Natural killer cell (primary cell): ENCODE data around the gene COL27A1. TPM values are rescaled to one million over a fixed set of nuclear protein-coding genes. Genes with fewer than 3 reads are reported as not detected.
A peak's percentile ranks its signal among the peaks of the same experiment; 100 is the strongest.

Experiments used
- ATAC-seq, 3 donors: fragments of 150-1000 bp in 2 of 3; fragments of 200-7000 bp in 1 of 3; cut with Tn5 transposase; 1 replicate in 1 of 3; 2 replicates in 2 of 3; pipeline ENCODE4 v1.10.0; 2021; ENCODE audit warnings: mild to moderate bottlenecking in 2 of 3, moderate library complexity in 2 of 3
- DNase-seq, 2 donors: peaks; one replicate each; pipeline versions ENCODE4 v3.0.0 to v3.0.0-alpha.2; 2013 to 2021; ENCODE audit warnings: mixed read lengths in 1 of 2
- H3K27ac ChIP-seq: one replicate; pipeline ENCODE4 v1.5.1; 2013; ENCODE audit warnings: mild to moderate bottlenecking, low read length
- H3K27me3 ChIP-seq: one replicate; pipeline ENCODE4 v1.6.1; 2013; ENCODE audit warnings: low read length; ENCODE audit not compliant: control insufficient read depth, insufficient read depth
- H3K36me3 ChIP-seq: one replicate; pipeline ENCODE4 v1.6.1; 2013; ENCODE audit warnings: low read length; ENCODE audit not compliant: control insufficient read depth, insufficient read depth
- H3K4me1 ChIP-seq: one replicate; pipeline ENCODE4 v1.6.1; 2013; ENCODE audit warnings: low read length; ENCODE audit not compliant: control insufficient read depth, insufficient read depth
- H3K4me3 ChIP-seq: one replicate; pipeline ENCODE4 v1.5.1; 2013; ENCODE audit warnings: low read length
- H3K9me3 ChIP-seq: one replicate; pipeline ENCODE4 v1.6.1; 2013; ENCODE audit warnings: low read length; ENCODE audit not compliant: control insufficient read depth, insufficient read depth
- H3K27ac Mint-ChIP-seq, 2 donors: one replicate each; pipeline ENCODE4 v1.8.0; 2022; ENCODE audit warnings: mild to moderate bottlenecking in 2 of 2, mixed read lengths in 2 of 2, moderate library complexity in 1 of 2
- H3K27me3 Mint-ChIP-seq, 2 donors: one replicate each; pipeline ENCODE4 v1.8.0; 2022; ENCODE audit warnings: low read depth in 2 of 2, mixed read lengths in 2 of 2
- H3K36me3 Mint-ChIP-seq: one replicate; pipeline ENCODE4 v1.8.0; 2022; ENCODE audit warnings: mixed read lengths
- H3K4me1 Mint-ChIP-seq, 2 donors: one replicate each; pipeline ENCODE4 v1.8.0; 2022; ENCODE audit warnings: mixed read lengths in 2 of 2
- H3K4me3 Mint-ChIP-seq: one replicate; pipeline ENCODE4 v1.8.0; 2022; ENCODE audit warnings: mild to moderate bottlenecking, moderate library complexity, mixed read lengths
- H3K9me3 Mint-ChIP-seq, 2 donors: one replicate each; pipeline ENCODE4 v1.8.0; 2022; ENCODE audit warnings: mixed read lengths in 2 of 2
- WGBS: methylation state at CpG from one replicate; pipeline ENCODE4 v1.1.7; 2013; ENCODE audit warnings: missing lambda C conversion rate; ENCODE audit not compliant: insufficient coverage; 5-methylcytosine and 5-hydroxymethylcytosine counted together
- intact Hi-C: fragments of 100-400 bp; cut with micrococcal nuclease; formaldehyde crosslinking; loops from one replicate; pipeline ENCODE4 v1.14.2; 2022
- total RNA-seq, 4 donors: library from RNA; stranded (reverse); fragments of 120-200 nt in 1 of 4; gene quantifications; one replicate each; pipeline versions ENCODE4 v1.2.3 to v1.2.4, GENCODE V29; 2013 to 2022
- TF ChIP-seq, protein P1 (sequence below): fragments of 200-600 bp; IDR thresholded peaks from one replicate; pipeline ENCODE4 v1.8.0; 2022; ENCODE audit warnings: antibody characterized with exemption

COL27A1 gene
- total RNA-seq, 3 donors from 2014 or later (not counting 1 experiment from before 2014, with no cell fraction given): not detected

DNA sequence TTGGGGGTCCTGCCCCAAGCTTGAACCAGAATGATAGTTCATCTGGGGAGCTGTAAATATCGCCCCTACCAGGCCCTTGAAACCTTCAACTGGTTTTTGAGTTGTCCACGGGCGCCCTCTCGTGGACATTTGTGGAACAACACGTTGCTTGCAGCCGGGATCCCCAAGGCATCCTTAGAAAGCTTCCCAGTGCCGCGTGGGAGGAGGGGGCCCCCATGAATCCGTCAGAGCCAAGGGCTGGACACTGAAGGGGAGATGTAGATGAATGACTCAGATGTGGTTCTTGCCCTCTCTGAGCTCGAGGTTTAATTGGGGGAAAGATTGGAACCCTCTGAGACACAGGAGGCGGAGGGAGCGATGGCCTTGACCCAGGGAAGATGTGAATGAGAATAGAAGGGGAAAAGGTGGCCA, 135.7 kb downstream of the COL27A1 start:
- H3K27ac ChIP-seq: no peak overlapping the region
- ATAC-seq (peak; percentile 64 to 79 (median 66)), DNase-seq (peak; percentile 62 to 77)
- H3K4me3 ChIP-seq: no peak overlapping the region
- Mint-ChIP-seq H3K4me1 (peaks cover 0 to 5% of the 10 kb centered on the region in 2 donors), H3K27me3 (peaks cover 20 to 32% of the 10 kb centered on the region in 2 donors), H3K27ac (no peak overlapping the region), H3K36me3 (peaks cover 16% of the 10 kb centered on the region), H3K4me3 (no peak overlapping the region), H3K9me3 (peaks cover 0 to 4% of the 10 kb centered on the region in 2 donors)
- WGBS: 18% methylated on average over 12 of the region's 12 CpGs
- peaks cover 4% of the 10 kb centered on the region for H3K9me3 ChIP-seq
- TF ChIP-seq, protein P1, sequence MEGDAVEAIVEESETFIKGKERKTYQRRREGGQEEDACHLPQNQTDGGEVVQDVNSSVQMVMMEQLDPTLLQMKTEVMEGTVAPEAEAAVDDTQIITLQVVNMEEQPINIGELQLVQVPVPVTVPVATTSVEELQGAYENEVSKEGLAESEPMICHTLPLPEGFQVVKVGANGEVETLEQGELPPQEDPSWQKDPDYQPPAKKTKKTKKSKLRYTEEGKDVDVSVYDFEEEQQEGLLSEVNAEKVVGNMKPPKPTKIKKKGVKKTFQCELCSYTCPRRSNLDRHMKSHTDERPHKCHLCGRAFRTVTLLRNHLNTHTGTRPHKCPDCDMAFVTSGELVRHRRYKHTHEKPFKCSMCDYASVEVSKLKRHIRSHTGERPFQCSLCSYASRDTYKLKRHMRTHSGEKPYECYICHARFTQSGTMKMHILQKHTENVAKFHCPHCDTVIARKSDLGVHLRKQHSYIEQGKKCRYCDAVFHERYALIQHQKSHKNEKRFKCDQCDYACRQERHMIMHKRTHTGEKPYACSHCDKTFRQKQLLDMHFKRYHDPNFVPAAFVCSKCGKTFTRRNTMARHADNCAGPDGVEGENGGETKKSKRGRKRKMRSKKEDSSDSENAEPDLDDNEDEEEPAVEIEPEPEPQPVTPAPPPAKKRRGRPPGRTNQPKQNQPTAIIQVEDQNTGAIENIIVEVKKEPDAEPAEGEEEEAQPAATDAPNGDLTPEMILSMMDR: peak; percentile 97
- intact Hi-C loops: loop anchor here (1.0 to 5.0 kb wide), 3 partner anchors 136 to 209 kb away; partner anchors contain the start of gene COL27A1
- H3K36me3 ChIP-seq: no peaks in the 10 kb centered on the region
- peaks cover 3% of the 10 kb centered on the region for H3K4me1 ChIP-seq
- peaks cover 2% of the 10 kb centered on the region for H3K27me3 ChIP-seq

DNA sequence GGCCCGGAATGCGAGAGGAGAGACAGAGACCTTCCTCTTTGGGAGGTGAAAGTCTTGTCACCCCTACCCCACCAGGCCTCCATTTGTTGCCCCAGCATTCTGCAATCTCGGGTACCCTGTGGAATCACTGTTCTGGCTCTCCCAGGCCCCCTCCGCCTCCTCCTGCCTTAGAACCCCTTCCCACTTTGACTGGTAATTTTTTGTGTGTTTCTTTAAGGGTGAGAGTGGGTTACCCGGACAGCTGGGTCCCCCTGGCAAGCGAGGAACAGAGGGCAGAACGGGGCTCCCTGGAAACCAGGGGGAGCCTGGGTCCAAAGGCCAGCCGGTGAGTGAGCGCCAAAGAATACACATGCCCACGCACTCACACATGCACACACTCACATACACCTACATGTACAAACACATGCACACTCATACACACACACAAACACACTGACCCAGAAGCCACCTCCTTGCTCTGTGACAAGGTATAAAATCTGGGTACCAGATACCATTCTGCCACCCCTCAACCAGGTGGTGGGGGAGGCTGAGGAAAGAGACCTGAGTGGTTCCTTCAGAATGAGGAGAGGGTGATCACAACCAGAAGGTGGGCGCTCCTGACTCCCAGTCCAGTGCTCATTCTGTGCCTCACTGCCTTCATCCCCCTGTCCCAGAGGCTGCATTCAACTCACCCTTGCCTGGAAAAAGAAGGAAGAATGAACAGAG, 136.7 kb downstream of the COL27A1 start:
- TF ChIP-seq, protein P1: no peak
- ATAC-seq (no peak), DNase-seq (no peak)
- no peak overlapping the region for H3K27ac Mint-ChIP-seq
- peaks cover 16% of the 10 kb centered on the region for H3K36me3 Mint-ChIP-seq
- peaks cover 2% of the 10 kb centered on the region for H3K27me3 ChIP-seq
- peaks cover 0 to 5% of the 10 kb centered on the region in 2 donors for H3K4me1 Mint-ChIP-seq
- WGBS: 84% methylated on average over 10 of the region's 11 CpGs
- no peak overlapping the region for H3K4me3 Mint-ChIP-seq
- H3K4me1 ChIP-seq: peaks cover 3% of the 10 kb centered on the region
- peaks cover 0 to 4% of the 10 kb centered on the region in 2 donors for H3K9me3 Mint-ChIP-seq
- H3K27ac ChIP-seq: no peak overlapping the region
- H3K36me3 ChIP-seq: no peaks in the 10 kb centered on the region
- intact Hi-C loops: loop anchor here (1.0 to 5.0 kb wide), 3 partner anchors 137 to 210 kb away; partner anchors contain the start of gene COL27A1
- H3K9me3 ChIP-seq: peaks cover 4% of the 10 kb centered on the region
- H3K27me3 Mint-ChIP-seq: peaks cover 20 to 32% of the 10 kb centered on the region in 2 donors
- no peak overlapping the region for H3K4me3 ChIP-seq

DNA sequence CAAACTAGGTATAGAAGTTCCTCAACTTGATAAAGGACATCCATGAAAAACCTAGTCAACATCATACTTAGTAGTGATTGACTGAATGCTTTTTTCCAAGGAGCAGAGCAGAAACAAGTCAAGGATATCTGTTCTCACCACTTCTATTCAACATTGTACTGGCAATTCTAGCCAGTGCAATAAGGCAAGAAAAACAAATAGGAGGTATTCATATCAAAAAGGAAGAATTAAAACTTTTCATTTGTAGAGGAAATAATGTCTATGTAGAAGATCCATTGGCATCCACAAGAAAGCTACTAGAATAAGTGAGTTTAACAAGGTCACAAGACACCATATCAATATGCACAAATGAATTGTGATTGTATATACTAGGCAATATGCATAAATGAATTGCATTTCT, 139.3 kb downstream of the COL27A1 start:
- no peak overlapping the region for H3K4me3 Mint-ChIP-seq
- peaks cover 0 to 5% of the 10 kb centered on the region in 2 donors for H3K4me1 Mint-ChIP-seq
- no peak overlapping the region for H3K4me3 ChIP-seq
- no peaks in the 10 kb centered on the region for H3K36me3 ChIP-seq
- TF ChIP-seq, protein P1: no peak
- peaks cover 3% of the 10 kb centered on the region for H3K4me1 ChIP-seq
- H3K27ac Mint-ChIP-seq: no peak overlapping the region
- H3K9me3 ChIP-seq: peaks cover 4% of the 10 kb centered on the region
- intact Hi-C loops: loop anchor here (5.0 kb wide), 1 partner anchor 187 kb away; no protein-coding TSS in a partner anchor
- H3K27ac ChIP-seq: no peak overlapping the region
- H3K36me3 Mint-ChIP-seq: peaks cover 16% of the 10 kb centered on the region
- H3K27me3 Mint-ChIP-seq: peaks cover 20 to 39% of the 10 kb centered on the region in 2 donors
- H3K27me3 ChIP-seq: peaks cover 2% of the 10 kb centered on the region
- peaks cover 0 to 4% of the 10 kb centered on the region in 2 donors for H3K9me3 Mint-ChIP-seq
- no peak for DNase-seq
- ATAC-seq: no peak
